HG02623 (cell line): ENCODE results near the gene USP22.
A peak's percentile ranks its signal among the peaks of the same experiment; 100 is the strongest.
"Not testable (repeated sequence)": the region's sequence is repeated elsewhere in the genome, so short reads cannot be mapped to it uniquely, and the experiment has no call there.

Source experiments
- ATAC-seq: cut with Tn5 transposase; IDR thresholded peaks from one replicate; pipeline ENCODE4 v1.9.1; 2021; ENCODE audit warnings: moderate library complexity; ENCODE audit not compliant: unreplicated experiment

Gene USP22

GRCh38 chr17:21042458-21043295 is at the start of gene USP22:
Gene USP22 (minus strand): TSS chr17:21043011. CDS start chr17:21042835, 176 bp downstream.
- peak; percentile 45 for ATAC-seq

GRCh38 chr17:21090902-21091618 is 48.2 kb upstream of the USP22 start:
- no peak for ATAC-seq

GRCh38 chr17:21089933-21090901 is 47.4 kb upstream of the USP22 start:
- ATAC-seq, result no peak

- no peak for ATAC-seq
Observed at GRCh38 chr17:21089145-21089544, 46.3 kb upstream of the USP22 start.

GRCh38 chr17:21085707-21086106 is 42.9 kb upstream of the USP22 start:
- no peak for ATAC-seq

DNA sequence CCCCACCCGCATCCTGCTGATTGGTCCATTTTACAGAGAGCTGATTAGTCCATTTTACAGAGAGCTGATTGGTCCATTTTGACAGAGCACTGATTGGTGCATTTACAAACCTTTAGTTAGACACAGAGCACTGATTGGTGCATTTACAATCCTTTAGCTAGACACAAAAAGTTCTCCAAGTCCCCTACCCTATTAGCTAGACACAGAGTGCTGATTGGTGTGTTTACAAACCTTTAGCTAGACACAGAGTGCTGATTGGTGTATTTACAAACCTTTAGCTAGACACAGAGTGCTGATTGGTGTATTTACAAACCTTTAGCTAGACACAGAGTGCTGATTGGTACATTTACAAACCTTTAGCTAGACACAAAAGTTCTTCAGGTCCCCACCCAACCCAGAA is 42.5 kb upstream of the USP22 start:
- not testable (repeated sequence) for ATAC-seq

- ATAC-seq, result no peak
Observed at GRCh38 chr17:21082001-21082436, 39.2 kb upstream of the USP22 start.

GRCh38 chr17:21079196-21079595 is 36.4 kb upstream of the USP22 start:
- ATAC-seq, result no peak

GRCh38 chr17:21078016-21078780 is 35.4 kb upstream of the USP22 start:
- no peak for ATAC-seq

GRCh38 chr17:21077281-21077680 is 34.5 kb upstream of the USP22 start:
- no peak for ATAC-seq

DNA sequence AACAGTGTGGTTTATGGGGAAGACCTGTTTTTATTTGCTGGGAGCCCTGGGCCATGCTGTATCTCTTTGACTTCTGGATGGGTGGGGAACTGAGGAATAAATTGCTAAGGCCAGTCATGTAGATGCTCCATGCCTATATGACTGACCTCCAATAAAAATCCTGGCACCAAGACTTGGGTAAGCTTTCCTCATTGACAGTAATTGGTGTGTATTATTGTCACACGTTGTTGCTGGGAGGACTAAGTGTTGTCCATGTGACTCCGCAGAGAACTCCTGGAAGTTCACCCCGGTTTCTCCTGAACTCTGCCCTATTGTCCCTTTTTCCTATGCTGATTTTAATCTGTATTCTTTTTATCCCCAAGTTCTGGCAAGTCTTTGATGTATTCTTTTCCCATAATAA is 33.4 kb upstream of the USP22 start:
- ATAC-seq, result no peak

DNA sequence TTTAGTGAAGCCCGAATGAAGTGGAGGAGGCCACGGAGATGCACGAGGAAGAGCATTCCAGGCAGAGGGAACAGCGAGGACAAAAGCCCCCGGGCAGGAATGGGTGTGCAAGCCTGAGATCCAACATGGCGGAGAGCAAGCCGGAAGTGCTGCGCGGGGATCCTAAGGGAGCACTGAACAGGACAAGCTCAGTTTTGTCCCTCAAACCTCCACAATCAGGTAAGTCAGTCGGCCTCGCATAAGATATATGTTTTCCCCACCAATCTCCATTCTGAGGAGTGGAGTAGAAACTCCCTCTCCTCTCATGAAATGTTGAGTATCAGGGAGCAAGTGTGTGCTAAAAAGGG is 32.9 kb upstream of the USP22 start:
- no peak for ATAC-seq

GRCh38 chr17:21072745-21073197 is 30.0 kb upstream of the USP22 start:
- no peak for ATAC-seq

DNA sequence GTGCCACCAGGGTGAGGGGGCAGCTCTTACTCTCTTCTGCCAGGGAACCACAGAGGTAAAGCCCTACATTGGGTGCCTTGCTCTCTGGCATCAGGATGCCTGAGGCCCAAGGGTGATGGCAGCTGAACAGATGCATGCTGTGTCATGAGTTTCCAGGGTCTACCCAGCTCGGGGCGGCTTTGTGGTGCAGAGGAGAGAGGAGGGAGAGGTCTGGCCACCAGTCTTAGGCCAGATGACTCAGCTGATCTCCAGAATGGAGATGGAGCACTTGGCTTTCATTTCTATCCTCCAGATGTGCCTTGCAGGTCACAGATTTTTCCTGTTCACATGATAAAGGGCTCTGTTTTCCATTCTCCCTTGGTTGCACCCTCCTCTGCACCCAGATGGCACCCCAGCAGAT is 23.6 kb upstream of the USP22 start:
- ATAC-seq, result no peak

DNA sequence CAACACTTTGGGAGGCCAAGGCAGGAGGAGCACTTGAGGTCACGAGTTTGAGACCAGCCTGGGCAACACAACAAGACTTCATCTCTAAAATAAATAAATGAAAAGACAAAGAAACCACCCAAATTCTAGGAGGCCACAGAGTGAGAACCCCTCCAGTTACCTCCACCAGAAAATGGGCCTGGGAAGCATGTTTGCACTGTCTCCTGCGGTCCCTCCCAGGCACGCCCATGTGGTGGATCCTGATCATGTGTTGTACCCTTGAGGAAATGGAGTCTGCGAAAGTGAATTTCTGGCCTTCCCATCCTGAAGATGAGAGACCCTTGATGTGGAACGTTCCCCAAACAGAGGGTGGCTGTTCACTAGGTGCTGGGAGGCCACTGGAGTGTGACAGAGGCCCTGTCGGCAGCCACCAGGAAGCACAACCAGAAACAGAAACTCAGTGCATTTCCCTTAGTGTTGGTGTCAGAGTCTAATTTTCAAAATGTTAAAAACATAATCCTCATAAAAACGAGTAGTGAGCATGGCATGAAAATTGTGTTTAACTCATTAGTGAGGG is 19.2 kb upstream of the USP22 start:
- peak; percentile 70 for ATAC-seq

GRCh38 chr17:21061158-21061835 is 18.5 kb upstream of the USP22 start:
- no peak for ATAC-seq

DNA sequence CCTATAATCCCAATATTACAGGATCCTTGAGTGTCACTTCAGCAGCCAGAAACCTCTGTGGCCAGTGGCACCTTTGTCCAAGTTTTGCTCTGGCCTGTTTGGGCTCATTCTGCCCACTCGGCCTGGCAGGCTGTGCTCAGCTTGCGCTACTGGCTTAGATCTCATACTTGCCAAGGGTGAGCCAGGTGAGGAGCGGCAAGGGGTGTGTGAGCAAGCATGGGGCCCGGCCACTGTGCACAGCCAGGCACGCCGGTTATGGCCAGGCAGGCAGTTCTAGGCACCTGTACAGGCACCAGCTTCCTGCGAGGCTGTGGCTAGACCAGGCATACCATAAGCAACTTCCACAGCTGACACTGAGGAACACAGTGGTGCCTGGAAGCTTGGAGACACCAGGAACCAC is 16.9 kb upstream of the USP22 start:
- no peak for ATAC-seq

GRCh38 chr17:21058098-21058893 is 15.5 kb upstream of the USP22 start:
- ATAC-seq, result no peak

- not testable (repeated sequence) for ATAC-seq
Observed at GRCh38 chr17:21053056-21053455, 10.2 kb upstream of the USP22 start.
